ENCODE measurements around the gene CYB561D2.

Gene CYB561D2

DNA sequence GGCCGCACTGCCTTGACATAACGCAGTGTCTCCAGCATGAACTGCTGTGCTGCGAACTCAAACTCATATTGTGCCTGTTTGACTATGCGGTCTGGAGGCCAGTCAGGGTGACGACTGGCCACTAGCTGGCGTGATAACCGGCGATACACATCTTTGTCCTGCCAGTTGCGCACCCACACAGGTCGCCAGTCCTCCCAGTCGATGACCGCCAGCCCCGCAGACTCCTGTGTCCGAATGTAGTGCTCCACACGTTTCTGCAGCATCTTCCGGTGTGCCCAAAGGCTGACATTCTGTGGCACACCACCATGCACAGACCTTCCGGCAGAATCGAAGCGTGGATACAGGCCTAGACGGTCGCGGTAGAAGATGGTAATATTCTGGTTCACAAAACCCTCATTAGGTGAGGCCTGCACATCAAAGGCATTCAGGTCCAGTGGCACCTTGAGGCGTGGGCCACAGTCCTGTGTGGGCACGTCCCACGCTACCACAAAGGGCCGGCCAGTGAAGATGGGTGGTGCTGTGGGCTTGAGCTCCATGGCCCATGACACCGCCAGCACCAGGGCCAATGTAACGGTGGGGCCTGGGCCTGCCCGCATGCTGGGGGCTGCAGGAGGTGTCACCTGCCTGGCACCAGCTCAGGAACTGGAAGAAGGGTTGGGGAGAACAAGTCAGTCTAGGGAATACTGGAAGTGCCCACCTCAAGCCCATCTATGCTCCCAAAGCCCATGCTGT, 30.6 kb upstream of the CYB561D2 start:
- TF ChIP-seq ZNF8 (CRISPR knock-in tag; IDR thresholded peaks at IDR 0.05) (no peak), ZFP3 (CRISPR knock-in tag; IDR thresholded peaks at IDR 0.05) (no peak), RARB (CRISPR knock-in tag; IDR thresholded peaks at IDR 0.05) (no peak), TCF4 (CRISPR knock-in tag; IDR thresholded peaks at IDR 0.05; ENCODE audit: borderline replicate concordance) (no peak), ESRRG (CRISPR knock-in tag; IDR thresholded peaks at IDR 0.05) (no peak), SNAI2 (CRISPR knock-in tag; IDR thresholded peaks at IDR 0.05) (no peak), ZNF565 (CRISPR knock-in tag; conservative IDR thresholded peaks at IDR 0.05; ENCODE audit: low read depth) (no peak), TOX (CRISPR knock-in tag; IDR thresholded peaks at IDR 0.05; ENCODE audit: borderline replicate concordance) (no peak), PPARA (CRISPR knock-in tag; IDR thresholded peaks at IDR 0.05; ENCODE audit: borderline replicate concordance) (no peak), ZC3H10 (CRISPR knock-in tag; IDR thresholded peaks at IDR 0.05) (no peak)
- TF ChIP-seq, protein P1, sequence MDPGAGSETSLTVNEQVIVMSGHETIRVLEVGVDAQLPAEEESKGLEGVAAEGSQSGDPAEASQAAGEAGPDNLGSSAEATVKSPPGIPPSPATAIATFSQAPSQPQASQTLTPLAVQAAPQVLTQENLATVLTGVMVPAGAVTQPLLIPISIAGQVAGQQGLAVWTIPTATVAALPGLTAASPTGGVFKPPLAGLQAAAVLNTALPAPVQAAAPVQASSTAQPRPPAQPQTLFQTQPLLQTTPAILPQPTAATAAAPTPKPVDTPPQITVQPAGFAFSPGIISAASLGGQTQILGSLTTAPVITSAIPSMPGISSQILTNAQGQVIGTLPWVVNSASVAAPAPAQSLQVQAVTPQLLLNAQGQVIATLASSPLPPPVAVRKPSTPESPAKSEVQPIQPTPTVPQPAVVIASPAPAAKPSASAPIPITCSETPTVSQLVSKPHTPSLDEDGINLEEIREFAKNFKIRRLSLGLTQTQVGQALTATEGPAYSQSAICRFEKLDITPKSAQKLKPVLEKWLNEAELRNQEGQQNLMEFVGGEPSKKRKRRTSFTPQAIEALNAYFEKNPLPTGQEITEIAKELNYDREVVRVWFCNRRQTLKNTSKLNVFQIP (CRISPR knock-in tag; IDR thresholded peaks at IDR 0.05; ENCODE audit: borderline replicate concordance, low read depth) = no peak
- TF ChIP-seq, protein P2, sequence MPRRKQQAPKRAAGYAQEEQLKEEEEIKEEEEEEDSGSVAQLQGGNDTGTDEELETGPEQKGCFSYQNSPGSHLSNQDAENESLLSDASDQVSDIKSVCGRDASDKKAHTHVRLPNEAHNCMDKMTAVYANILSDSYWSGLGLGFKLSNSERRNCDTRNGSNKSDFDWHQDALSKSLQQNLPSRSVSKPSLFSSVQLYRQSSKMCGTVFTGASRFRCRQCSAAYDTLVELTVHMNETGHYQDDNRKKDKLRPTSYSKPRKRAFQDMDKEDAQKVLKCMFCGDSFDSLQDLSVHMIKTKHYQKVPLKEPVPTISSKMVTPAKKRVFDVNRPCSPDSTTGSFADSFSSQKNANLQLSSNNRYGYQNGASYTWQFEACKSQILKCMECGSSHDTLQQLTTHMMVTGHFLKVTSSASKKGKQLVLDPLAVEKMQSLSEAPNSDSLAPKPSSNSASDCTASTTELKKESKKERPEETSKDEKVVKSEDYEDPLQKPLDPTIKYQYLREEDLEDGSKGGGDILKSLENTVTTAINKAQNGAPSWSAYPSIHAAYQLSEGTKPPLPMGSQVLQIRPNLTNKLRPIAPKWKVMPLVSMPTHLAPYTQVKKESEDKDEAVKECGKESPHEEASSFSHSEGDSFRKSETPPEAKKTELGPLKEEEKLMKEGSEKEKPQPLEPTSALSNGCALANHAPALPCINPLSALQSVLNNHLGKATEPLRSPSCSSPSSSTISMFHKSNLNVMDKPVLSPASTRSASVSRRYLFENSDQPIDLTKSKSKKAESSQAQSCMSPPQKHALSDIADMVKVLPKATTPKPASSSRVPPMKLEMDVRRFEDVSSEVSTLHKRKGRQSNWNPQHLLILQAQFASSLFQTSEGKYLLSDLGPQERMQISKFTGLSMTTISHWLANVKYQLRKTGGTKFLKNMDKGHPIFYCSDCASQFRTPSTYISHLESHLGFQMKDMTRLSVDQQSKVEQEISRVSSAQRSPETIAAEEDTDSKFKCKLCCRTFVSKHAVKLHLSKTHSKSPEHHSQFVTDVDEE (CRISPR knock-in tag; IDR thresholded peaks at IDR 0.05) = no peak
- TF ChIP-seq, protein P3, sequence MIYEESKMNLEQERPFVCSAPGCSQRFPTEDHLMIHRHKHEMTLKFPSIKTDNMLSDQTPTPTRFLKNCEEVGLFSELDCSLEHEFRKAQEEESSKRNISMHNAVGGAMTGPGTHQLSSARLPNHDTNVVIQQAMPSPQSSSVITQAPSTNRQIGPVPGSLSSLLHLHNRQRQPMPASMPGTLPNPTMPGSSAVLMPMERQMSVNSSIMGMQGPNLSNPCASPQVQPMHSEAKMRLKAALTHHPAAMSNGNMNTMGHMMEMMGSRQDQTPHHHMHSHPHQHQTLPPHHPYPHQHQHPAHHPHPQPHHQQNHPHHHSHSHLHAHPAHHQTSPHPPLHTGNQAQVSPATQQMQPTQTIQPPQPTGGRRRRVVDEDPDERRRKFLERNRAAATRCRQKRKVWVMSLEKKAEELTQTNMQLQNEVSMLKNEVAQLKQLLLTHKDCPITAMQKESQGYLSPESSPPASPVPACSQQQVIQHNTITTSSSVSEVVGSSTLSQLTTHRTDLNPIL (CRISPR knock-in tag; IDR thresholded peaks at IDR 0.05; ENCODE audit: low read depth) = no peak
- TF ChIP-seq, protein P4, sequence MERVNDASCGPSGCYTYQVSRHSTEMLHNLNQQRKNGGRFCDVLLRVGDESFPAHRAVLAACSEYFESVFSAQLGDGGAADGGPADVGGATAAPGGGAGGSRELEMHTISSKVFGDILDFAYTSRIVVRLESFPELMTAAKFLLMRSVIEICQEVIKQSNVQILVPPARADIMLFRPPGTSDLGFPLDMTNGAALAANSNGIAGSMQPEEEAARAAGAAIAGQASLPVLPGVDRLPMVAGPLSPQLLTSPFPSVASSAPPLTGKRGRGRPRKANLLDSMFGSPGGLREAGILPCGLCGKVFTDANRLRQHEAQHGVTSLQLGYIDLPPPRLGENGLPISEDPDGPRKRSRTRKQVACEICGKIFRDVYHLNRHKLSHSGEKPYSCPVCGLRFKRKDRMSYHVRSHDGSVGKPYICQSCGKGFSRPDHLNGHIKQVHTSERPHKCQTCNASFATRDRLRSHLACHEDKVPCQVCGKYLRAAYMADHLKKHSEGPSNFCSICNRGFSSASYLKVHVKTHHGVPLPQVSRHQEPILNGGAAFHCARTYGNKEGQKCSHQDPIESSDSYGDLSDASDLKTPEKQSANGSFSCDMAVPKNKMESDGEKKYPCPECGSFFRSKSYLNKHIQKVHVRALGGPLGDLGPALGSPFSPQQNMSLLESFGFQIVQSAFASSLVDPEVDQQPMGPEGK (CRISPR knock-in tag; IDR thresholded peaks at IDR 0.05; ENCODE audit: borderline replicate concordance) = no peak
- ATAC-seq = no peak

DNA sequence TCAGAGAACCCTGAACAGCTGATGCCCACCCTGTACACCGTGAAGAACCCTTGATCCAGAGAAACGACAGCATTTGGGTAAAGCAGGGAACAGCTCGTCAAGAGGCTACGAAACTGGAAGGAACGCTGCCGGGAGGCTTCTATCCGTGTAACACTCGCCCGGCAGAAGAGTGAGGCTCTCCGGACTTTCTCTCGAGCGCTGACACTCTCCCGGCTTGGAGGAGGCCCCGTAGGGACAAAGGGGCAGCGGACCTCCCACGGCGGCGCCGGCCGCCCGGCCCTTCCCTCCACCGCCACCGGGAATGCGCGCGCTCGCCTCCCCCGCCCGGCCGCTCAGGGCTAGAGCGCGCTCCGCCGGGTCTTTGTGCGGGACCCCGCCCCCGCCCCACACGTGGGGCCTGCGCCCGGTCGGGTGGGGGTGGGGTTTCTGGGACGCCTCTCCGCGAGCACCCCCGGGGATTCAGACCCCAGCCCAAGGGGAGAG, 29.8 kb upstream of the CYB561D2 start:
- peak; percentile 65 for ATAC-seq
- no peak for TF ChIP-seq BACH2 (CRISPR knock-in tag; IDR thresholded peaks at IDR 0.05; ENCODE audit: borderline replicate concordance)
- no peak for TF ChIP-seq SNAI2 (CRISPR knock-in tag; IDR thresholded peaks at IDR 0.05)
- TF ChIP-seq ZNF565 (CRISPR knock-in tag; conservative IDR thresholded peaks at IDR 0.05; ENCODE audit: low read depth) = no peak
- 0 out of 2 replicates have a peak, but pooled peaks have one; percentile 9 for TF ChIP-seq CSDC2 (CRISPR knock-in tag; IDR thresholded peaks at IDR 0.05)
- no peak for TF ChIP-seq OSR1 (CRISPR knock-in tag; IDR thresholded peaks at IDR 0.05)
- no peak for TF ChIP-seq ARNTL (CRISPR knock-in tag; IDR thresholded peaks at IDR 0.05; ENCODE audit: borderline replicate concordance, low read depth)

DNA sequence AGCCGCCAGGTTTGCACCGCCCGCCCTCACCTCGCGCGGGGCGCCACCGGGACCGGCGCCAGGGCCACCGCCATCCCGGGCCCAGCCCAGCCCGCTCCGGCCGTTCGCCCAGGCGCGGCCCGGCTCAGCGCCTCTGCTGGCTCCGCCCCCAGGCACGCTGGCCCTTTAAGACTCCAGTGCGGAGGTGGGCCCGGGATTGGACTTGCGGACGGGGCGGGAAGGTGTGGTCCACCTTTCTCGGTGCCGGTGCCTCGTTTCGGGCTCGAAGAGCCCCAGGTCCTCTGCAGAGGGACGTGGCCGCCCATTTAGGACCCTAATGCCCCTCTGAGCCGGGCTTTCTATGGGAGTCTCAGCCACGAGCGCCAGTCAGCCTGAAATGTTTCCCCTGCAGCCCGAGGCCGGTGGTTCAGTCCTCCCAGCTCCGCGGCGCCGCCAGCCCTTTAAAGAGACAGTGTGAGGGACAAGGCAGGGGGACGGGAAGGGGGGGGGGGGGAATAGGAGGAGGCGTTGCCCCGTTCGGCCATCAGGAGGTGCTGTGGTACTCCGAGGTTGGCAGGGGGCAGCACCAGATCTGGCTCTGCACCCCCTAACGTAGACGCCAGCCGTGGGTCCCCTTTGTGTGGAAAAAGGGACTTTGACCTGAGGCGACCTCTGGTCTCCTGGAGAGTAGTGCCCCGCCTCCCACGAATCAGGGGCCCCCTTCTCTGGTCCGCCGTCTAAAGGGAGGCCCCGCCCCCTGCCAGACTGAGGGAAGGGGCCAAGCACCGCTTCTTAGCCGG, 29.1 kb upstream of the CYB561D2 start:
- ATAC-seq = peak; percentile 86
- TF ChIP-seq, protein P2 (CRISPR knock-in tag; IDR thresholded peaks at IDR 0.05) = 0 out of 2 replicates have a peak, but pooled peaks have one; percentile 39
- TF ChIP-seq BACH2 (CRISPR knock-in tag; IDR thresholded peaks at IDR 0.05; ENCODE audit: borderline replicate concordance) (no peak), ZNF565 (CRISPR knock-in tag; conservative IDR thresholded peaks at IDR 0.05; ENCODE audit: low read depth) (no peak)
- TF ChIP-seq, protein P1 (CRISPR knock-in tag; IDR thresholded peaks at IDR 0.05; ENCODE audit: borderline replicate concordance, low read depth) = no peak
- TF ChIP-seq, protein P4 (CRISPR knock-in tag; IDR thresholded peaks at IDR 0.05; ENCODE audit: borderline replicate concordance) = no peak
- TF ChIP-seq, protein P3 (CRISPR knock-in tag; IDR thresholded peaks at IDR 0.05; ENCODE audit: low read depth) = no peak
